HepG2 (cell line): ENCODE data around the gene L2HGDH. TPM values are rescaled to one million over a fixed set of nuclear protein-coding genes. Genes with fewer than 3 reads are reported as not detected.

ENCODE experiments used
- AKAP8 ChIP-seq: sonication (generic); formaldehyde crosslinking; IDR thresholded peaks from 2 replicates; pipeline ENCODE4 v1.5.1; 2020; ENCODE audit warnings: mild to moderate bottlenecking, missing genetic modification reagents
- CHD4 ChIP-seq: fragments of 200-600 bp; sonication (generic); IDR thresholded peaks from 2 replicates; pipeline ENCODE4 v1.7.0; 2017; ENCODE audit warnings: mild to moderate bottlenecking, low read length, borderline replicate concordance
- KDM5A ChIP-seq: fragments of 200-600 bp; sonication (generic); IDR thresholded peaks from 2 replicates; pipeline ENCODE4 v1.7.0; 2018; ENCODE audit warnings: antibody characterized with exemption, mild to moderate bottlenecking, low read length, borderline replicate concordance
- MEF2D ChIP-seq: sonication (generic); formaldehyde crosslinking; IDR thresholded peaks from 2 replicates; pipeline ENCODE4 v1.5.1; 2020; ENCODE audit warnings: mild to moderate bottlenecking, missing genetic modification reagents
- MYNN ChIP-seq: sonication (generic); formaldehyde crosslinking; IDR thresholded peaks from 2 replicates; pipeline ENCODE4 v1.4.0; 2020; ENCODE audit warnings: mild to moderate bottlenecking, low read depth, missing genetic modification reagents
- PBX3 ChIP-seq: sonication (generic); formaldehyde crosslinking; IDR thresholded peaks from 2 replicates; pipeline ENCODE4 v1.8.1; 2023; ENCODE audit warnings: missing genetic modification reagents, inconsistent platforms, borderline replicate concordance
- TCF12 ChIP-seq, 2 experiments: fragments of 450-650 bp in 1 of 2; sonication (generic) in 1 of 2; formaldehyde crosslinking in 1 of 2; IDR thresholded peaks; 2 replicates each; pipeline versions ENCODE4 v1.6.1 to v1.8.0; 2017 to 2022; ENCODE audit warnings: antibody characterized with exemption in 1 of 2, mild to moderate bottlenecking in 1 of 2, missing genetic modification reagents in 1 of 2, moderate library complexity in 1 of 2
- THAP11 ChIP-seq: IDR thresholded peaks from 2 replicates; pipeline ENCODE4 v1.6.1; 2016; ENCODE audit warnings: missing biosample characterization, missing genetic modification reagents
- XBP1 ChIP-seq: sonication (generic); formaldehyde crosslinking; IDR thresholded peaks from 2 replicates; pipeline ENCODE4 v1.5.0; 2020; ENCODE audit warnings: missing genetic modification reagents
- ZNF441 ChIP-seq: sonication (generic); formaldehyde crosslinking; IDR thresholded peaks from 2 replicates; pipeline ENCODE4 v1.7.0; 2021; ENCODE audit warnings: missing genetic modification reagents, borderline replicate concordance
- ZNF484 ChIP-seq: sonication (generic); formaldehyde crosslinking; IDR thresholded peaks from 2 replicates; pipeline ENCODE4 v1.5.1; 2020; ENCODE audit warnings: mild to moderate bottlenecking, low read depth, missing genetic modification reagents, borderline replicate concordance
- ZNF614 ChIP-seq: IDR thresholded peaks from 2 replicates; pipeline ENCODE4 v1.6.1; 2018; ENCODE audit warnings: missing biosample characterization, missing genetic modification reagents, inconsistent platforms, borderline replicate concordance
- ZNF7 ChIP-seq: IDR thresholded peaks from 2 replicates; pipeline ENCODE4 v1.6.1; 2016; ENCODE audit warnings: missing biosample characterization, missing genetic modification reagents
- ZNF720 ChIP-seq: sonication (generic); formaldehyde crosslinking; IDR thresholded peaks from 2 replicates; pipeline ENCODE4 v1.4.0; 2020; ENCODE audit warnings: missing genetic modification reagents
- ZNF83 ChIP-seq: sonication (generic); formaldehyde crosslinking; IDR thresholded peaks from 2 replicates; pipeline ENCODE4 v1.4.0; 2020; ENCODE audit warnings: missing genetic modification reagents, mild to moderate bottlenecking, borderline replicate concordance
- ZSCAN20 ChIP-seq: sonication (generic); formaldehyde crosslinking; IDR thresholded peaks from 2 replicates; pipeline ENCODE4 v1.4.0; 2020; ENCODE audit warnings: missing genetic modification reagents, mild to moderate bottlenecking, borderline replicate concordance
- polyA plus RNA-seq, 8 experiments: library from polyadenylated mRNA; depleted of rRNA in 3 of 8; stranded (reverse) in 7 of 8; unstranded in 1 of 8; fragments of >200 nt; fragmentation: Illumina TruSeq in 4 of 8; extraction: Trizol in 4 of 8; gene quantifications; 2 replicates each; pipeline versions ENCODE4 v1.2.1 to v1.2.3, GENCODE V29; 2011 to 2016; ENCODE audit warnings: low read depth in 4 of 8, missing spikeins in 1 of 8, mixed read lengths in 1 of 8; ENCODE audit not compliant: insufficient read depth in 1 of 8
- total RNA-seq, 5 experiments: library from RNA; depleted of rRNA; stranded (reverse); fragments of >200 nt; fragmentation: Illumina TruSeq; extraction: Trizol; gene quantifications; 2 replicates each; pipeline ENCODE4 v1.2.3, GENCODE V29; 2016; ENCODE audit warnings: low read depth in 1 of 5
- TF ChIP-seq, protein P1 (sequence below): sonication (generic); formaldehyde crosslinking; IDR thresholded peaks from 2 replicates; pipeline ENCODE4 v1.4.0; 2020; ENCODE audit warnings: mild to moderate bottlenecking, missing genetic modification reagents, borderline replicate concordance
- TF ChIP-seq, protein P2 (sequence below): IDR thresholded peaks from 2 replicates; pipeline ENCODE4 v1.6.1; 2016; ENCODE audit warnings: low read depth
- TF ChIP-seq, protein P3 (sequence below): sonication (generic); formaldehyde crosslinking; IDR thresholded peaks from 2 replicates; pipeline ENCODE4 v1.5.1; 2020; ENCODE audit warnings: missing genetic modification reagents, mild to moderate bottlenecking, borderline replicate concordance

Gene L2HGDH
- total and polyA plus RNA-seq, 2 of the 13 experiments (the other 11 are each of a cell fraction or from before 2014, with no cell fraction given), result 3.3 to 5.0 TPM

GRCh38 chr14:50231475-50232275 is 80.4 kb downstream of the L2HGDH start, which contains the start of gene SOS2 (continued):
- TF ChIP-seq PBX3 (no peak), ZNF720 (0 out of 2 replicates have a peak, but pooled peaks have one; percentile 20), CHD4 (no peak), THAP11 (no peak; the same call in 1 of the 2 replicates), KDM5A (0 out of 2 replicates have a peak, but pooled peaks have one; percentile 44), ZNF614 (CRISPR knock-in tag) (peak; percentile 67; the same call in 1 of the 2 replicates), ZNF441 (no peak), XBP1 (CRISPR knock-in tag) (no peak), ZNF7 (CRISPR knock-in tag) (no peak), ZNF83 (CRISPR knock-in tag) (peak; percentile 51; the same call in 1 of the 2 replicates), AKAP8 (CRISPR knock-in tag) (no peak), MYNN (CRISPR knock-in tag) (no peak), TCF12 (IDR thresholded peaks at IDR 0.05) (no peak), TCF12 (CRISPR knock-in tag; IDR thresholded peaks at IDR 0.05) (peak; percentile 85; the same call in 1 of the 2 replicates), MEF2D (CRISPR knock-in tag) (no peak), ZNF484 (CRISPR knock-in tag) (no peak), ZSCAN20 (CRISPR knock-in tag) (peak; percentile 95)
- TF ChIP-seq, protein P1, sequence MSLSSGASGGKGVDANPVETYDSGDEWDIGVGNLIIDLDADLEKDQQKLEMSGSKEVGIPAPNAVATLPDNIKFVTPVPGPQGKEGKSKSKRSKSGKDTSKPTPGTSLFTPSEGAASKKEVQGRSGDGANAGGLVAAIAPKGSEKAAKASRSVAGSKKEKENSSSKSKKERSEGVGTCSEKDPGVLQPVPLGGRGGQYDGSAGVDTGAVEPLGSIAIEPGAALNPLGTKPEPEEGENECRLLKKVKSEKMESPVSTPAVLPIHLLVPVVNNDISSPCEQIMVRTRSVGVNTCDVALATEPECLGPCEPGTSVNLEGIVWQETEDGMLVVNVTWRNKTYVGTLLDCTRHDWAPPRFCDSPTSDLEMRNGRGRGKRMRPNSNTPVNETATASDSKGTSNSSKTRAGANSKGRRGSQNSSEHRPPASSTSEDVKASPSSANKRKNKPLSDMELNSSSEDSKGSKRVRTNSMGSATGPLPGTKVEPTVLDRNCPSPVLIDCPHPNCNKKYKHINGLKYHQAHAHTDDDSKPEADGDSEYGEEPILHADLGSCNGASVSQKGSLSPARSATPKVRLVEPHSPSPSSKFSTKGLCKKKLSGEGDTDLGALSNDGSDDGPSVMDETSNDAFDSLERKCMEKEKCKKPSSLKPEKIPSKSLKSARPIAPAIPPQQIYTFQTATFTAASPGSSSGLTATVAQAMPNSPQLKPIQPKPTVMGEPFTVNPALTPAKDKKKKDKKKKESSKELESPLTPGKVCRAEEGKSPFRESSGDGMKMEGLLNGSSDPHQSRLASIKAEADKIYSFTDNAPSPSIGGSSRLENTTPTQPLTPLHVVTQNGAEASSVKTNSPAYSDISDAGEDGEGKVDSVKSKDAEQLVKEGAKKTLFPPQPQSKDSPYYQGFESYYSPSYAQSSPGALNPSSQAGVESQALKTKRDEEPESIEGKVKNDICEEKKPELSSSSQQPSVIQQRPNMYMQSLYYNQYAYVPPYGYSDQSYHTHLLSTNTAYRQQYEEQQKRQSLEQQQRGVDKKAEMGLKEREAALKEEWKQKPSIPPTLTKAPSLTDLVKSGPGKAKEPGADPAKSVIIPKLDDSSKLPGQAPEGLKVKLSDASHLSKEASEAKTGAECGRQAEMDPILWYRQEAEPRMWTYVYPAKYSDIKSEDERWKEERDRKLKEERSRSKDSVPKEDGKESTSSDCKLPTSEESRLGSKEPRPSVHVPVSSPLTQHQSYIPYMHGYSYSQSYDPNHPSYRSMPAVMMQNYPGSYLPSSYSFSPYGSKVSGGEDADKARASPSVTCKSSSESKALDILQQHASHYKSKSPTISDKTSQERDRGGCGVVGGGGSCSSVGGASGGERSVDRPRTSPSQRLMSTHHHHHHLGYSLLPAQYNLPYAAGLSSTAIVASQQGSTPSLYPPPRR (CRISPR knock-in tag), result 0 out of 2 replicates have a peak, but pooled peaks have one; percentile 49
- TF ChIP-seq, protein P2, sequence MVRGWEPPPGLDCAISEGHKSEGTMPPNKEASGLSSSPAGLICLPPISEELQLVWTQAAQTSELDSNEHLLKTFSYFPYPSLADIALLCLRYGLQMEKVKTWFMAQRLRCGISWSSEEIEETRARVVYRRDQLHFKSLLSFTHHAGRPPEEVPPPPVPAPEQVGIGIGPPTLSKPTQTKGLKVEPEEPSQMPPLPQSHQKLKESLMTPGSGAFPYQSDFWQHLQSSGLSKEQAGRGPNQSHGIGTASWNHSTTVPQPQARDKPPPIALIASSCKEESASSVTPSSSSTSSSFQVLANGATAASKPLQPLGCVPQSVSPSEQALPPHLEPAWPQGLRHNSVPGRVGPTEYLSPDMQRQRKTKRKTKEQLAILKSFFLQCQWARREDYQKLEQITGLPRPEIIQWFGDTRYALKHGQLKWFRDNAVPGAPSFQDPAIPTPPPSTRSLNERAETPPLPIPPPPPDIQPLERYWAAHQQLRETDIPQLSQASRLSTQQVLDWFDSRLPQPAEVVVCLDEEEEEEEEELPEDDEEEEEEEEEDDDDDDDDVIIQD (CRISPR knock-in tag), result 0 out of 2 replicates have a peak, but pooled peaks have one; percentile 32
- TF ChIP-seq, protein P3, sequence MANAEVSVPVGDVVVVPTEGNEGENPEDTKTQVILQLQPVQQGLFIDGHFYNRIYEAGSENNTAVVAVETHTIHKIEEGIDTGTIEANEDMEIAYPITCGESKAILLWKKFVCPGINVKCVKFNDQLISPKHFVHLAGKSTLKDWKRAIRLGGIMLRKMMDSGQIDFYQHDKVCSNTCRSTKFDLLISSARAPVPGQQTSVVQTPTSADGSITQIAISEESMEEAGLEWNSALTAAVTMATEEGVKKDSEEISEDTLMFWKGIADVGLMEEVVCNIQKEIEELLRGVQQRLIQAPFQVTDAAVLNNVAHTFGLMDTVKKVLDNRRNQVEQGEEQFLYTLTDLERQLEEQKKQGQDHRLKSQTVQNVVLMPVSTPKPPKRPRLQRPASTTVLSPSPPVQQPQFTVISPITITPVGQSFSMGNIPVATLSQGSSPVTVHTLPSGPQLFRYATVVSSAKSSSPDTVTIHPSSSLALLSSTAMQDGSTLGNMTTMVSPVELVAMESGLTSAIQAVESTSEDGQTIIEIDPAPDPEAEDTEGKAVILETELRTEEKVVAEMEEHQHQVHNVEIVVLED, result no peak
